Stomach (tissue), 4 donors: ENCODE measurements around the gene NCOR1.

Source experiments
- CTCF ChIP-seq, 7 experiments: fragments of 450-650 bp in 4 of 7; fragments of 200-600 bp in 3 of 7; sonication (generic) in 3 of 7; IDR thresholded peaks; one replicate each; pipeline ENCODE4 v1.5.1; 2016 to 2019; ENCODE audit warnings: antibody characterized with exemption in 7 of 7, control low read depth in 2 of 7, mild to moderate bottlenecking in 1 of 7
- POLR2AphosphoS5 ChIP-seq, 3 donors: sonication (generic); formaldehyde crosslinking; IDR thresholded peaks; one replicate each; pipeline ENCODE4 v1.6.1; 2016; ENCODE audit warnings: antibody characterized with exemption in 3 of 3

- TF ChIP-seq POLR2AphosphoS5 (IDR thresholded peaks at IDR 0.05): no peak
- TF ChIP-seq CTCF (IDR thresholded peaks at IDR 0.05): no peak
Measured at GRCh38 chr17:16261049-16261448, 45.7 kb upstream of the NCOR1 start.
